Measurements from ENCODE around the gene HTT. TPM values are rescaled to one million over a fixed set of nuclear protein-coding genes. Genes with fewer than 3 reads are reported as not detected.

Gene HTT
- total and polyA plus RNA-seq, 4 donors, result 38.9 to 51.5 (median 40.9) TPM

DNA sequence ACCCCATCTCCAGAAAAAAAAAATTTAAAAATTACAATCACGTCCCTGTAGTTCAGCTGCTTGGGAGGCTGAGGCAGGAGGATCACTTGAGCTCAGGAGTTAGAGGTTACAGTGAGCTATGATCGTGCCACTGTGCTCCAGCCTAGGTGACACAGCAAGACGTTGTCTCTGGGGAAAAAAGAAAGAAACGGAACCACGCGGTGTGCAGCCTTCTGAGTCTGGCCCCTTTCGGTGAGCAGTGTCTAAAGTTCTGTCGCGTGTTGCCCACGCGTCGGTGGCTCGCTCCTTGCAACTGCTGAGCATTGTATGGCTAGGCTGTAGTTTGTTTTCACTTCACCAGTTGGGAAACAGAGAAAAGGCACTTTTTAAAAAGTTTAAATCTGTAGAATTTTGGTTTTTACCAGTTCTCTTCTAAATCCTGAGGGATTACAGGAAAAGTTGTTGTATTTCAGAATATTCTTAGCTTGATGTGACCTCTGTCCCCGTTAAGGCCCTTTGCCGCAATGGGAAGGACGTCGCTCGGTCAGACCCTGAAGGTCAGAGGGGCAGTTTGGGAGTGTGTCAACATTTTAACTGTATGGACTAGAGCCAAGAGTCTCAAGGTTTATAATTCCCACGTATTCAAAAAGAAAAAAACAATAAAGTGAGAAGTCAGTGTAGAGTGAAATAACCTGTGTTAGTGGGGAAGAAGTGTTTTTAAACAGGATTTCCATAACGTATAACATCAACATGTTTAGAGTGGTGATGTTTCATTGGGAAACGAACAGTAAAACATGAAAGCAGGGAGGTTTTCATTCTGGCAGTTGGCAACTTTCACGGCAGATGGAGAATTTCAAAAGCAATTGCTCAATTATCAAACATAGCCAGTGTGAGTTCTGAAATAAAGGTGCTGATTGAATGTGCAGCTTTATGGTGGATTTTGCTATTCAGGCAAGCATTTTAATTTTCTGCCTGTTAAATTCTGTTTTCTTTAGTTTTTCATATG is 128.6 kb downstream of the HTT start:
- no peak overlapping the region for H3K27ac ChIP-seq (ENCODE audit: low read depth, low read length)
- no peaks in the 10 kb centered on the region for H3K27me3 ChIP-seq (ENCODE audit: control insufficient read depth, insufficient read depth, low read length)
- H3K36me3 ChIP-seq (ENCODE audit: control insufficient read depth, insufficient read depth, low read length), result peaks cover 54% of the 10 kb centered on the region
- DNase-seq (ENCODE audit: low read depth in 4 of 6, low spot score in 6 of 6), result peak in 2 of 6 donors; percentile 76 to 83
- no peak overlapping the region for H3K4me3 ChIP-seq (ENCODE audit: low read depth, low read length)
- 85% methylated on average over 18 of the region's 22 CpGs for WGBS (ENCODE audit: insufficient coverage)
- H3K9me3 ChIP-seq (ENCODE audit: control insufficient read depth, insufficient read depth, low read length), result no peaks in the 10 kb centered on the region
- peaks cover 7% of the 10 kb centered on the region for H3K4me1 ChIP-seq (ENCODE audit: control insufficient read depth, insufficient read depth, low read length)

DNA sequence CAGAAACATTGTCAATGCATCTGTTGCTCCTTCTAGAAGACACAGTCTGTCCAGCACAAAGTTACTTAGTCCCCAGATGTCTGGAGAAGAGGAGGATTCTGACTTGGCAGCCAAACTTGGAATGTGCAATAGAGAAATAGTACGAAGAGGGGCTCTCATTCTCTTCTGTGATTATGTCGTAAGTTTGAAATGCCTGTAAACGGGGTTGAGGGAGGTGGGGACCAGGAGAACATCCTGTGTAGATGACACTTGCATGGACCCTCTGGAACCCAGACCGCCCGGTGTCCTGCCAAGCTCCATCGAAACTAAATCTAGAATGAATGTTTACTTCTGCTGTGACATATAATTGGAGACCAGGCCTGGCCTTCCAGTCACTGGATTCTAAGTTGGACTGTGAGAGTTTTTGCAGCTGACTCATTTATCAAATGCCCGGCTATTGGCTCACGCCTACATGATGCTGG is 129.5 kb downstream of the HTT start:
- Histone ChIP-seq H3K27ac (ENCODE audit: low read depth, low read length) (no peak overlapping the region), H3K4me1 (ENCODE audit: control insufficient read depth, insufficient read depth, low read length) (peaks cover 7% of the 10 kb centered on the region), H3K9me3 (ENCODE audit: control insufficient read depth, insufficient read depth, low read length) (no peaks in the 10 kb centered on the region), H3K27me3 (ENCODE audit: control insufficient read depth, insufficient read depth, low read length) (no peaks in the 10 kb centered on the region), H3K4me3 (ENCODE audit: low read depth, low read length) (no peak overlapping the region), H3K36me3 (ENCODE audit: control insufficient read depth, insufficient read depth, low read length) (peaks cover 50% of the 10 kb centered on the region)
- 58% methylated on average over 4 of the region's 8 CpGs for WGBS (ENCODE audit: insufficient coverage)
- DNase-seq (ENCODE audit: low read depth in 4 of 6, low spot score in 6 of 6), result peak in 2 of 6 donors; percentile 25 to 78

- H3K27ac ChIP-seq (ENCODE audit: low read depth, low read length), result no peak overlapping the region
- WGBS (ENCODE audit: insufficient coverage), result 53% methylated on average over 7 of the region's 11 CpGs
- peaks cover 55% of the 10 kb centered on the region for H3K36me3 ChIP-seq (ENCODE audit: control insufficient read depth, insufficient read depth, low read length)
- H3K4me3 ChIP-seq (ENCODE audit: low read depth, low read length), result no peak overlapping the region
- no peaks in the 10 kb centered on the region for H3K9me3 ChIP-seq (ENCODE audit: control insufficient read depth, insufficient read depth, low read length)
- peaks cover 7% of the 10 kb centered on the region for H3K4me1 ChIP-seq (ENCODE audit: control insufficient read depth, insufficient read depth, low read length)
- DNase-seq (ENCODE audit: low read depth in 4 of 6, low spot score in 6 of 6), result no peak
- H3K27me3 ChIP-seq (ENCODE audit: control insufficient read depth, insufficient read depth, low read length), result no peaks in the 10 kb centered on the region
These were observed 131.5 kb downstream of the HTT start for GRCh38 chr4:3205995-3206394.

DNA sequence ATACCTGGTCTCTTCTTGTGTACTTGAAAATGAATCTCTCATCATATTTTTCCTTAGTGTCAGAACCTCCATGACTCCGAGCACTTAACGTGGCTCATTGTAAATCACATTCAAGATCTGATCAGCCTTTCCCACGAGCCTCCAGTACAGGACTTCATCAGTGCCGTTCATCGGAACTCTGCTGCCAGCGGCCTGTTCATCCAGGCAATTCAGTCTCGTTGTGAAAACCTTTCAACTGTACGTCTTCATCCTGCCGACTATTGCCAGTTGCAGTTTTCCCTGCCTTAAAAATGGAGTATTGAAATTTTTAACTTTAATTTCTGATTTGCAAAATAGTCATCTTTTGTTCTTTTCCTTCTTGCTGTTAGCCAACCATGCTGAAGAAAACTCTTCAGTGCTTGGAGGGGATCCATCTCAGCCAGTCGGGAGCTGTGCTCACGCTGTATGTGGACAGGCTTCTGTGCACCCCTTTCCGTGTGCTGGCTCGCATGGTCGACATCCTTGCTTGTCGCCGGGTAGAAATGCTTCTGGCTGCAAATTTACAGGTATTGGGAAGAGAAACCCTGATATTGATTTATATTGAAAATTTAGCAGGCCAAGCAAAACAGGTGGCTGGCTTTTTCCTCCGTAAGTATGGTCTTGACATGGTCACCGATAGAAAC is 132.1 kb downstream of the HTT start:
- 84% methylated on average over 16 of the region's 18 CpGs for WGBS (ENCODE audit: insufficient coverage)
- H3K4me1 ChIP-seq (ENCODE audit: control insufficient read depth, insufficient read depth, low read length), result peaks cover 7% of the 10 kb centered on the region
- H3K36me3 ChIP-seq (ENCODE audit: control insufficient read depth, insufficient read depth, low read length), result peaks cover 52% of the 10 kb centered on the region
- no peak for DNase-seq (ENCODE audit: low read depth in 4 of 6, low spot score in 6 of 6)
- H3K27me3 ChIP-seq (ENCODE audit: control insufficient read depth, insufficient read depth, low read length), result no peaks in the 10 kb centered on the region
- no peaks in the 10 kb centered on the region for H3K9me3 ChIP-seq (ENCODE audit: control insufficient read depth, insufficient read depth, low read length)
- no peak overlapping the region for H3K4me3 ChIP-seq (ENCODE audit: low read depth, low read length)
- no peak overlapping the region for H3K27ac ChIP-seq (ENCODE audit: low read depth, low read length)

GRCh38 chr4:3207531-3208037 is 133.1 kb downstream of the HTT start:
- Histone ChIP-seq H3K9me3 (ENCODE audit: control insufficient read depth, insufficient read depth, low read length) (no peaks in the 10 kb centered on the region), H3K27me3 (ENCODE audit: control insufficient read depth, insufficient read depth, low read length) (no peaks in the 10 kb centered on the region), H3K4me3 (ENCODE audit: low read depth, low read length) (no peak overlapping the region), H3K27ac (ENCODE audit: low read depth, low read length) (no peak overlapping the region), H3K4me1 (ENCODE audit: control insufficient read depth, insufficient read depth, low read length) (peaks cover 7% of the 10 kb centered on the region), H3K36me3 (ENCODE audit: control insufficient read depth, insufficient read depth, low read length) (peaks cover 57% of the 10 kb centered on the region)
- DNase-seq (ENCODE audit: low read depth in 4 of 6, low spot score in 6 of 6), result no peak
- WGBS (ENCODE audit: insufficient coverage), result no CpG with 5 or more reads among the region's 5 CpGs

DNA sequence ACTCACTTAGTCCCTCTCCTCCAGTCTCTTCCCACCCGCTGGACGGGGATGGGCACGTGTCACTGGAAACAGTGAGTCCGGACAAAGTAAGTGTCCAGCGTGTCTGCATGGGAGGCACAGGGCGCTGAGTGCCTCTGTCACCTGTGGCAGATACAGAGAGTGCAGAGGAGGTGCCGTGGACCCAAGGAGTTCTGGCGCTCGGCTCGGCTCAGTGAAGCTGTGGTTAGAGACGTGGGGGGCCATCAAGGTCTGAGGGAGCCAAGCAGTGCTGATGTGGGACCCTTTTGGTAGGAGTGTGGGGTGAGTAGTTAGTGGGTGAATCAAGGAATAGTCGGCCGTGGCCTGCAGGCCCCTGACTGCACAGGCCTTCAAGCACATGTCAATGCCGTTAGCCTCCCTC is 134.3 kb downstream of the HTT start:
- 96% methylated on average over 14 of the region's 14 CpGs for WGBS (ENCODE audit: insufficient coverage)
- no peak for DNase-seq (ENCODE audit: low read depth in 4 of 6, low spot score in 6 of 6)
- H3K36me3 ChIP-seq (ENCODE audit: control insufficient read depth, insufficient read depth, low read length), result peaks cover 65% of the 10 kb centered on the region
- no peaks in the 10 kb centered on the region for H3K9me3 ChIP-seq (ENCODE audit: control insufficient read depth, insufficient read depth, low read length)
- no peak overlapping the region for H3K27ac ChIP-seq (ENCODE audit: low read depth, low read length)
- no peaks in the 10 kb centered on the region for H3K4me1 ChIP-seq (ENCODE audit: control insufficient read depth, insufficient read depth, low read length)
- no peaks in the 10 kb centered on the region for H3K27me3 ChIP-seq (ENCODE audit: control insufficient read depth, insufficient read depth, low read length)
- no peak overlapping the region for H3K4me3 ChIP-seq (ENCODE audit: low read depth, low read length)

DNA sequence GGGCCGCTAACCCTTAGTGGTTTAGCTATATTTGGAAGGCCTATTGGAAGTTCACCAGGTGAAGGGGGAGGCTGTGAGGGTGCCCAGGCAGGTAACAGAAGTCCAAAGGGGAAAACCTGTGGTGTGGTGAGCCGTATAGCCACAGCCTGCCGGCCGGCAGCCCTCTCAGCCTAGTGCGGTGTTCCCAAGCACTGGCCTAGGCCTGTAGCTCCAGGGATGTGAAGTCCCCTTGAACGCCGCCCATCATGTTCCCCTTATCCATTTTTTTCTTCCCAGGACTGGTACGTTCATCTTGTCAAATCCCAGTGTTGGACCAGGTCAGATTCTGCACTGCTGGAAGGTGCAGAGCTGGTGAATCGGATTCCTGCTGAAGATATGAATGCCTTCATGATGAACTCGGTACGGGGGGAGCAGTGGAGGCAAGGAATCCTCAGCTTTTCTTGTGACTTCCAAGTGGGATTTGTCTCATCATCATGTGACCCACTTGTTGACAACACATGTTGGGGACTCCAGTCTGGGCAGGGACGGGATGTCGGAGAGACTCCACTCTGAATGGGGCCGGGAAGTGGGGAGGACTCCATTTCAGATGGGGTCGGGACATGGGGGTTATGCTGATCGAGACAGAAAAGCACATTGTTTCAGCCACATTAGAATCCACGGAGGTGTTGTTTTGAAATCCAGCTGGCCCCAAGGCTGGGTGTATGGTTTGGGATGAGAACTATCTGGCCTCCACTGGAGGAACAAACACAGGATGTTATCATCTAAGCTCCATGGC is 135.3 kb downstream of the HTT start:
- Histone ChIP-seq H3K4me1 (ENCODE audit: control insufficient read depth, insufficient read depth, low read length) (no peaks in the 10 kb centered on the region), H3K4me3 (ENCODE audit: low read depth, low read length) (no peak overlapping the region), H3K27ac (ENCODE audit: low read depth, low read length) (no peak overlapping the region), H3K36me3 (ENCODE audit: control insufficient read depth, insufficient read depth, low read length) (peaks cover 64% of the 10 kb centered on the region), H3K27me3 (ENCODE audit: control insufficient read depth, insufficient read depth, low read length) (no peaks in the 10 kb centered on the region), H3K9me3 (ENCODE audit: control insufficient read depth, insufficient read depth, low read length) (no peaks in the 10 kb centered on the region)
- WGBS (ENCODE audit: insufficient coverage), result 97% methylated on average over 17 of the region's 17 CpGs
- no peak for DNase-seq (ENCODE audit: low read depth in 4 of 6, low spot score in 6 of 6)

GRCh38 chr4:3210467-3210866 is 136.0 kb downstream of the HTT start:
- H3K36me3 ChIP-seq (ENCODE audit: control insufficient read depth, insufficient read depth, low read length), result peaks cover 70% of the 10 kb centered on the region
- no peak overlapping the region for H3K4me3 ChIP-seq (ENCODE audit: low read depth, low read length)
- no CpG with 5 or more reads among the region's 6 CpGs for WGBS (ENCODE audit: insufficient coverage)
- no peak overlapping the region for H3K27ac ChIP-seq (ENCODE audit: low read depth, low read length)
- no peak for DNase-seq (ENCODE audit: low read depth in 4 of 6, low spot score in 6 of 6)
- H3K4me1 ChIP-seq (ENCODE audit: control insufficient read depth, insufficient read depth, low read length), result no peaks in the 10 kb centered on the region
- H3K9me3 ChIP-seq (ENCODE audit: control insufficient read depth, insufficient read depth, low read length), result no peaks in the 10 kb centered on the region
- H3K27me3 ChIP-seq (ENCODE audit: control insufficient read depth, insufficient read depth, low read length), result no peaks in the 10 kb centered on the region

DNA sequence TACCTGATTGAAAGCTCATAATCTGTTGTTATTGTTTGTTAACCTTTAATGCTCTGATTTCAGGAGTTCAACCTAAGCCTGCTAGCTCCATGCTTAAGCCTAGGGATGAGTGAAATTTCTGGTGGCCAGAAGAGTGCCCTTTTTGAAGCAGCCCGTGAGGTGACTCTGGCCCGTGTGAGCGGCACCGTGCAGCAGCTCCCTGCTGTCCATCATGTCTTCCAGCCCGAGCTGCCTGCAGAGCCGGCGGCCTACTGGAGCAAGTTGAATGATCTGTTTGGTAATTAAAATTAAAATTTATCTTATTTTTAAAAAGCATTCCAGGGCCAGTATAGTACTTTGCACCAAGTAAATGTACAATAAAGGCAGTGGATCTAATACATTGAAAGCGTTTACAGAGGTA is 137.4 kb downstream of the HTT start:
- no peaks in the 10 kb centered on the region for H3K27me3 ChIP-seq (ENCODE audit: control insufficient read depth, insufficient read depth, low read length)

More for the DNA sequence above, 137.4 kb downstream of the HTT start:
- no peak overlapping the region for H3K27ac ChIP-seq (ENCODE audit: low read depth, low read length)
- no peak overlapping the region for H3K4me3 ChIP-seq (ENCODE audit: low read depth, low read length)
- 100% methylated on average over 2 of the region's 8 CpGs for WGBS (ENCODE audit: insufficient coverage)
- H3K36me3 ChIP-seq (ENCODE audit: control insufficient read depth, insufficient read depth, low read length), result peaks cover 68% of the 10 kb centered on the region
- no peaks in the 10 kb centered on the region for H3K4me1 ChIP-seq (ENCODE audit: control insufficient read depth, insufficient read depth, low read length)
- H3K9me3 ChIP-seq (ENCODE audit: control insufficient read depth, insufficient read depth, low read length), result no peaks in the 10 kb centered on the region
- no peak for DNase-seq (ENCODE audit: low read depth in 4 of 6, low spot score in 6 of 6)
